ENCODE measurements around the gene OSBP2.

The OSBP2 gene

DNA sequence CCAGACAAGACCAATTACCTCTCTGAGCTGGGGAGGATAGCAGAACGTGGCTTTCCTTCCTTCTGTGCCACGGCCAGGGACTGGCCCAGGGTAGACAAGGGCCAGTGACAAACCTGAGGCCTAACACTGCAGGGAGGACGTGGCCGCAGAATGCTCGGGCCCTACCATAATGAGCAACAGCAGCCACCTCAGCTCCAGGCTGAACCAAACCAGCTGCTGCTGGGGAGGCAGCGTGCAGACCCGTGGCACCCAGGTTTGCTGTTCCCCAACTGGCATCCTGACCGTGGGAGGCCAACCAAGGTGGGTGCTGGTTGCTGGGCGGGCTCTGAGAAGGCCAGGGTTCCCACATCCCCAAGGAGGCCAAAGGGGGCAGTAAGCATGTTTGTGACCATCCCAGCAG lies 190.9 kb downstream of the OSBP2 start:
- no peak for DNase-seq

DNA sequence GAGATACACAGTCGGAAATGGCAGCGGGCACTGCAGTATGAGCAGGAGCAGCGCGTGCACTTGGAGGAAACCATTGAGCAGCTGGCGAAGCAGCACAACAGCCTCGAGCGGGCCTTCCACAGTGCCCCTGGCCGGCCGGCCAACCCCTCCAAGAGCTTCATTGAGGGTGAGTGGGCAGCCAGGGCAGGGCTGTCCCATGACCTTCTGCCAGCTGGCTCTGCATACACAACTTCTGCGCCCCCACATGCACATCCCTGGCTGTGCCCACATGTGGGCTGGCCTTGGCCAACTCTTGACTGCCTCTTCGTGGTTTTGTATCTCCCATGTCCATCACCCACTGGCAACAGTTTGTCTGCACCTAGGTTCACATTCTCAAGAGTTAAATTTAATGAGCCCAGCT lies 192.8 kb downstream of the OSBP2 start:
- DNase-seq = no peak

DNA sequence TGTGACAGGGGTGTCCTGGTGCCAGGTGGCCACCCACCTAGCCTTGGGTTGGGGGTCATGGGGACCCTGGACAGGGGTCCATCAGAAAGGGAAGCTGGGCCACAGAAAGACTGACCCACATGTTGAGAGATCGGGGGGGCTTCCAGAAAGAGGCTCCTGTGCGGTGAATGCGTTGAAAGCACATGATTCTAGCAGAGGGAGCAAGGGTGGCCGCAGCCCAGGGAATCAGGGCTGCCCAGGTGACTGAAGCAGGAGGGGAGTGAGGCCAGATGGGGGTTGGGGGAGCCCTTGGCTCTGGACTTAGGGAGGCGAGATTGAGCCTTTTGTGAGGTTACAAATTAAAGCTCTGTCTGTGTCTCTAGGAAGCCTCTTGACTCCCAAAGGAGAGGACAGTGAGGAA lies 193.2 kb downstream of the OSBP2 start:
- no peak for DNase-seq

DNA sequence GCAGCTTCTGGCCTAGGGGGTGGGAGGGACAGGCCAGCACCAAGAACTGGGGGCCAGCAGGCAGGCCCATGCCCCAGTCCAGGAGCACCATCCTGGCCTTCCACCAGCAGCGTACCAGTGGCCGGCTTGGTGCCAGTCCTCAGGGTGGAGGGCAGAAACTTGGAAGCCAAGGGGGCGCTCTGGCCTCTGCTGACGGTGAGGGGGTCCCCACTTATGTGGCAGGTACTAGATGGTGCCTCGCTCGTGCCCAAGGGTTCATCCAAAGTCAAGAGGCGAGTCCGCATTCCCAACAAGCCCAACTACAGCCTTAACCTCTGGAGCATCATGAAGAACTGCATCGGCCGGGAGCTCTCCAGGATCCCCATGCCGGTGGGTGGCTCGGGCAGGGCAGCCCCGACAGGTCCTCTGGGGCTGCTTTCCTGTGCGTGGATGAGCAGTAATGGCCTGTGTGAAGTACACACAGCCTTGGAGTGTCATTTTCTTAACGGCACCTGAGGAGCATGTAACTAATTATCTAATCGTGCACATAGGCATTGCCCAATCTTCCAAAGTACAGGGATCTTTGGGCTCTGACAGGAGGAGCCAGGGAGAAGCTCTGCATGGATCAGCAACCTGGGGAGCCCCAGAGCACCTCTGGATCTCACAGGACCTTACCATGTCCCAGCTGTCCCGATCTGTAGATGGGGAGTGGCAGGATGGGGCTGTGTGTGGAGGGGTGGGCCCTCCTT lies 194.8 kb downstream of the OSBP2 start:
- DNase-seq = no peak

DNA sequence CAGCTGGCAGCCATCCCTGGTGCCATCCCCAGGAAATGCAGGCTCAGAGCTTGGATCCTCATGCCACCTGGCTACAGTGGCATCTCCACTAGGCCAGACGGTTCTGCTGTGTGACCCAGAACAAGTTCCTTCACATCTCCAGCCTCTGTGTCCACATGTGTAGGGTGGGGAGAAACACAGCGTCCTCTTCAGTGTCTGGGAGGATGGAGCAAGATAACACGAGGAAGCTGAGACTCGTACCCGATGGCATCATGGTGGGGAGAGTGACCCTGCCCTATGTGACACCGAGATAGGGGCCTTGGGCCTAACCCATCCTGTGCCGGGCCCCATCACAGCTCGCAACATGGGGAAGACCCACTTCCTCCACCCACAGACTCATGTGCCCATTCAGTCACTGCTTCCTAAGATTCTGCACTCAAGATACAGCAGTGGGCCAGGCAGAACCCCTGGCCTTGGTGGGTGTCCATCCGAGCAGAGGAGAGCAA lies 195.4 kb downstream of the OSBP2 start:
- DNase-seq = no peak

DNA sequence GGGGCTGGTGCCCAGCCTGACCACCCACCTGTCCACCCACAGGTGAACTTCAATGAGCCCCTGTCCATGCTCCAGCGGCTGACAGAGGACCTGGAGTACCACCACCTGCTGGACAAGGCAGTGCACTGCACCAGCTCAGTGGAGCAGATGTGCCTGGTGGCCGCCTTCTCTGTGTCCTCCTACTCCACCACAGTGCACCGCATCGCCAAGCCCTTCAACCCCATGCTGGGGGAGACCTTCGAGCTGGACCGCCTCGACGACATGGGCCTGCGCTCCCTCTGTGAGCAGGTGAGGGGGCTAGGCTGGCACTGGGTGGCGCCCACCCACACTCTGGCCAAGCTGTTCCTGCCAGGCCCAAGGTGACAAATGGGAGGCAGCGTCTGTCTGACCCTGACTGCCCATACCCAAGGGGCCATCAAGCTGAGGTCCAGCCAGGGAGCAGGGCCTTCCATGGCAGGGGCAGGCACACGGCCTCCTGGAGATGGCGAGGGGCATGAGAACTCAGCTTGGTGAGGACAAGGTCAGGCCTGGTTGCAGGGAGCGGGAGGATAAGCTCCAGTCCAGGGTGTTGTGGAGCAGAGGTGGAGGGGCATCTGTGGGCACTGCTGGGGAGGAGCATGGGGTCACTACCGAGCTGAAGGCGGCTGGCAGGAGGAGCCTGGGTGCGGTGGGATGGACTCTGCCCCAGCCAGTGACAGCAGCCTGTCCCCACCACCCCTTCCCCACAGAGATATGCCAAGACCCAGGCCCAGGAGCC lies 196.2 kb downstream of the OSBP2 start:
- DNase-seq = no peak

DNA sequence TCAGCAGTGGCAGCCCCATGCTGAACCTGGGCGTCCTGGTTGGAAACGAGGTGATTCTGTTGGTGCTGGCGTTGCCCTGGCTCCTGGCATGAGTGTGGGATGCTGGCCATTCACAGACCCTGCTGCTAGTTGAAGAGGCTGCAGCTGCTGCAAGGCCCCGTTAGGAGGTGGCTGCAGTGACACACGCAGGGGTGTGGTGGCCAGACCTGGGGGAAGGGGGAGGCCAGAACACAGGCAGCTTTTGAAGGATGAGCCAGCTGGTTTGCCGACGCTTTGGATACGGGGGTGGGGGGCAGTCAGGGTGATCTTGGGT lies 196.7 kb downstream of the OSBP2 start:
- no peak for DNase-seq

DNA sequence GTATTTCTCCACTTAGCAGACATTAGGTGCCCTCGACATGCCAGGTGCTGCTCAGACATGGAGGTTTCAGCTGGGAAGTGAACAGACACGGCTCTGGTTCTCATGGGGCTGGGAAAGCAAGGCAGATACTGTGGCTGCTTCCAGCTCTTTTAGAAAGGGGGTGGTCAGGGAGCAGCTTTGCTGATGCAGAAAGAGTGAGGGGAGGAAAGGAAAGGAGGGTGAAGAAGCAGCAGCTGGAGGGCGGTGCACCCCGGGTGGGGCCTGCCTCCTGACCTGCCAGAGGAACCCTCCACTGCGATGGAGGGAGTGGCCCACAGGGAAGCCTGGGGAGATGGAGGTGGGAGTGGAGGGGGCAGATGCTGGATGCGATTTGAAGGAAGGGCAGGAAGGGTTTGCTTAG lies 197.1 kb downstream of the OSBP2 start:
- no peak for DNase-seq

DNA sequence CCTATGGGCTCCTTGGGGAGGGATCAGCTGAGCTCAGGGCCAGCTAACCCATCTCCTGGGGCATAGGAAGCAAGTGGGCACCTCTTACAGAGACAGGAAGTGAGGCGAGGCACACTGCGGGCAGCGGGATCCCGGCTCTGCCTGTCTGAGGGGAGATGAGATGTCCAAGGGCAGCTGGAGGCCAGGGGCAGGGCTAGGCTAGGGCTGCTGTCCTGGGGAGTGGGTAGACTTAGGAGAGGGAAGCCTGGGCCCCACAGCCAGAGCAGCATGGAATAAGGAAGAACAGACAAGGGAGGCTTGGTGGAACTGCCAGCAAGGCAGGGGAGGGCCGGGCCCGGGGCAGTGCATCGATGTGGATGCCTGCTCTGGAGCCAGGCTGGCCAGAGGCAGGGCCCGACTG lies 197.6 kb downstream of the OSBP2 start:
- DNase-seq = no peak

DNA sequence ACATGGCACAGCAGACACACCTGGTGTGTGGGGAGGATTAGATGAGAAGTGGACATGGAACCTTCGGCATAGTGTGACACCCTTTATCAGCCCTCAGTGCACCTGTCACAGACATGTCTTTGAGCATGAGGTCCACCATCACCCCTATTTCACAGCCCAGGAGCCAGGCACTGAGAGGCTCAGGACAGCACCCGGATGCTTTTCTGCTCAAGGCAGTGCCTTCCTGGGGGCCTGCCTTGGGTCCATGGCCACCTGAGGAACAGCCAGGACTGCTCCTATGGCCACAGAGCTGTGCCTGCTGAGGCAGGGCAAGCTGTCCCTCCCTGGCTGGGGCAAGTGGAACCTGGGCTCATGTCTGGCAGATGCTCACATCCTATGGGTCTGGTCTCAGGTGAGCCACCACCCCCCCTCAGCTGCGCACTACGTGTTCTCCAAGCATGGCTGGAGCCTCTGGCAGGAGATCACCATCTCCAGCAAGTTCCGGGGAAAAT lies 198.1 kb downstream of the OSBP2 start:
- no peak for DNase-seq

DNA sequence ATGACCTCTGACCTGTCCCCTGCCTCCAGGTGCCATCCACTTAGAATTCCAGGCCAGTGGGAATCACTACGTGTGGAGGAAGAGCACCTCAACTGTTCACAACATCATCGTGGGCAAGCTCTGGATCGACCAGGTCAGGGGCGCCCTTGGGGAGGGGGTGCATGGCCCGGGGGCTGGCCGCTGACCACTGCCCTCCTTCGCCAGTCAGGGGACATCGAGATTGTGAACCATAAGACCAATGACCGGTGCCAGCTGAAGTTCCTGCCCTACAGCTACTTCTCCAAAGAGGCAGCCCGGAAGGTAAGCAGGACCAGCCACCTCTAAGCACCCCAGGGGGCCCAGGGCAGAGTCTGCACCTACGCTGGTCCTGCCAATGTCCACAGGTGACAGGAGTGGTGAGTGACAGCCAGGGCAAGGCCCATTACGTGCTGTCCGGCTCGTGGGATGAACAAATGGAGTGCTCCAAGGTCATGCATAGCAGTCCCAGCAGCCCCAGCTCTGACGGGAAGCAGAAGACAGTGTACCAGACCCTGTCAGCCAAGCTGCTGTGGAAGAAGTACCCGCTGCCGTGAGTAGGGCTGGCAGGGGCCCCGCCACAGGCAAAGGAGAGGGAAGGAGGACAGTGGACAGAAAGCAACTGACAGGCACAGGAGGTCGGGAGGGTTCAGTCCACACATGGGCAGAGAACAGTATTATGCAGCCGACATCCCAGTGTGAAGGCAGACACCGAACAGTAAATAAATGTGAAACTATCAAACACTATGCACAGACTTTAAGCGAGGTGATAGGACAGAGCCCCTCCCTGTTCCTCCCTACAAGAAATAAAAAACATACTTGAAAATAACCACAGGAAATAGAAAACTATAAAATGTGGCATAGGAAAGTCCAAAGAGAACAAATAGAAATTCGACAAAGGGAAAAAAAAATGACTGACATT lies 199.0 kb downstream of the OSBP2 start:
- no peak for DNase-seq

DNA sequence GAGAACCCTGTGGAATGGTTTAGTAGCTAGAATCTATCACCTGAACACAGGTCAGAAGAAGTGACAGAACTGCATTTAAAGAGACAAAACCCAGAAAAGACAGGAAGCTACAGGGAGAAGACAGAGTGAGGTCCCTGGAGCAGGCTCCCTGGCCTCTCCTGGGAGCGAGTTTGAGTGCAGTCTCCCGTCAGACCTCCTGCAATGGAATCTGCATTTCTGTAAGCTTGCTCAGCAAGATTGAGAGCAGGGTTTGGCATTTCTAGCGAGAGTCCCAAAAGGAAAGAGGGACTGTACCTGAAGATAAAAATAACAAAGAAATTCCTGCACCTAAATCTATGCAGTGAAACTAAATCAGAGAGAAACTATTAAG lies 199.7 kb downstream of the OSBP2 start:
- no peak for DNase-seq

DNA sequence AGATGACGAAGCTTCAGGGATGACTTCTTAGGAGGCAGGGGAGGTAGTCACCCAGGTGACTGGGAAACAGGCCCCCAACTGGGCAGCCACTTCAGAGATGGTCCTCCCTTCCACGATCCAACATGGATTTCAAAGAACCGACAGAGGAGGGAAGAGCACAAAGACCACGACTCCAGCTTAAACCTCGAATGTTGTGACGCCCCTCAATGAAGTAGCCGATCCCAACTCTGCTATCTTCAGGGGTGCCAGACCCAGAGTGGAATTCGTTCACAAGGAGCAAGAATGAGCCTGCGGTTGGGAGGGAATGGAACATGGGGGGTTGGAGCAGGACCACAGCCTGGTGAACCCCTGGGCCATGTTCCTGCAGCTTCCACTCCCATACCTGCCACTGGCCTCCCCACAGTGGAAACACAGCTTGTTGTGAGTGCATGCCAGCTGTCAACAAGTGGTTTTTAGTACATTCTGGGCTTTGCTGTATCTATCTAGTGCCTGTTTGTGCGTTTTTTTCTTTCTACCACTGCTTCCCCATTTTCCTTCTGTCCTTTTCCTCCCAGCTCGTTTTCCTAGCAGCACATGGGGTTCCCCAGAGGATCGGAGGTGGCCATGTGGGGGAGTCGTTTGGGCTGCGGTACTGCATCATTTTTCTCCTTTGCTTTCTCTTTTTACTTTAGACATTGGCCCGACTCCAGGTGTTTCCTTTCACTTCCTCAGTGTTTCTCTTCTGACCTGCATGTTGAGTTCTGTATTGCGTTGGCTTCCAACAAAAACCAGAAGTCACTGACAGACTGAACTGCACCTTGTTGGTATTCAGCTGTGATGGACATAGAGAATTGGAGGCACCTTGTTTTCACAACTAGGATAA lies 208.1 kb downstream of the OSBP2 start:
- no peak for DNase-seq

DNA sequence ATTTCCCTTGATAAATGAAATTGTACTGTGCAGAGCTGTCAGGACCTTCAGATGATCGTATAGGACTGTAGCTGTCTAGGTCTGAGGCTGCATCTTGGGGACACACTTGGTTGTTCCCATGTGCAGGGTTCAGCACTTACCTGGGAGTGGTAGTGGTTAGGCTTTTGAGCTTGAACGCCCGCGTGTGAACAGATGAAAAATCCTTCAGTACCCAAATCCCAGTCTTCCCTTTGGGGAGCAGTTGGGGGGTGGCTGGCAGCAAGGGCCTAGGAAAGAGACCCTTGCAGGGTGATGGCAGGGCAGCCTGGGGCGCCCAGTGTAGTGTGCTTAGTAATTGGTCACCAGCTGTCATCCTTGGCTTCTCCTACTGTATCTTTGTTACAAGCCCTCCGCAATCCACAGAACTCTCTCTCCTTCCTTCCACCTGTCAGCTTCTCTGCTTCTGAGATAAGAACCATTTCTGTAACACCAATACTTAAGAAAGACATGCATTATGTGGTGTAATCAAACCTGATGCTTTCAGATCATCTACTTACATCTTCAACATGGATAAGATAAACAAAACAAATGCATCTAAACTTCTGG lies 209.3 kb downstream of the OSBP2 start:
- no peak for DNase-seq

DNA sequence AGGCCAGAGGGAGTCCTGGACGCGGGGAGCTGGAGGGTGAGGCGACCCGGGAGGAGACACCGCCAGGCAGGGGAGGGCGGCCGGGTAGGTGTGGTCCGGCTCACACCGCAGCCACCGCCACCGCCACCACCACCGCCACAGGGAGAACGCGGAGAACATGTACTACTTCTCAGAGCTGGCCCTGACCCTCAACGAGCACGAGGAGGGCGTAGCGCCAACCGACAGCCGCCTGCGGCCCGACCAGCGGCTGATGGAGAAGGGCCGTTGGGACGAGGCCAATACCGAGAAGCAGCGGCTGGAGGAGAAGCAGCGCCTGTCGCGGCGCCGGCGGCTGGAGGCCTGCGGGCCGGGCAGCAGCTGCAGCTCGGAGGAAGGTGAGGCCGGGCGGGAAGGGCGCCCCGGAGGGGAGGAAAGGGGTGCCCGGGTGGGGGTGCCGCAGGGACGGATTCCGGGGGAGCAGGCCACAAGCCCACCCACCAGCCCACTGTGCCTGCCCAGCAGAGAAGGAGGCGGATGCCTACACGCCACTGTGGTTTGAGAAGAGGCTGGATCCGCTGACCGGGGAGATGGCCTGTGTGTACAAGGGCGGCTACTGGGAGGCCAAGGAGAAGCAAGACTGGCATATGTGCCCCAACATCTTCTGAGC lies 211.1 kb downstream of the OSBP2 start:
- DNase-seq = no peak

DNA sequence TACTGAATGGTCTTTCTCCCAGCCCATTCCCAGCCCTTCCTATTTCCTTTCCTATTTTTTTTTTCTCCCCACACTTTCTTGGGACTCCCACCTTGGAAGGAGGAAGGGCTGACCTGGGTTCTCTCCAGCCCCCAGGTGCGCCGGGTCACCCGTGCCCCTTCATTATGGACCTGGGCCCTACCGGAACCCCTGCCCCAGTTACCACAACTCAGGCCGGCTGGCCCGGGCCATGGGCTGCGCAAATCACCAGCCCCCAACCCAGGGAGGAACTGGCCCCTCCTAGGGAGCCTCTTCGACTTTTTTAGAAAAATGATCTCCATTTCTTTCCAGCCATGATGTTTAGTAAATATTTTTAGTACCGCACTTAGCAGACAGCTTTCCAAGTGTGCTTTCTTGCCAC lies 211.7 kb downstream of the OSBP2 start:
- no peak for DNase-seq

DNA sequence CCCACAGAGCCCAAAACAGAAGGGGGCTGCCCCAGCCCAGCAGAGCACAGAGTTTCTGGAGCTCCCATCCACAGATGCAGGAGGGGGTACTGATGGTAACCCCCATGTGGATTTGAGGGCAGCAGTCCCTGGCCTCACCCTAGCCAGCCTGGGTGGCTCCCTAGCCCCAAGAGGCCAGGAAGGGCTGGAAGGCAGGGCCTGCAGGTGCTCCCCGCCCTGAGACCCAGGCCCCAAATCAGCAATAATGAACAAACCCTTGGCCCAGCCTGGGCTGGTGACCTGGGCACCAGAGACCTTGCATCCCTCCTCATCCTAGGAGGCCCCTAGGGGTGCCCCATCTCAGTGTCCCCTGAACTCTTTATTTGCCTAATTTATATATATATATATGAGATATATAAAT lies 212.3 kb downstream of the OSBP2 start:
- DNase-seq = no peak

DNA sequence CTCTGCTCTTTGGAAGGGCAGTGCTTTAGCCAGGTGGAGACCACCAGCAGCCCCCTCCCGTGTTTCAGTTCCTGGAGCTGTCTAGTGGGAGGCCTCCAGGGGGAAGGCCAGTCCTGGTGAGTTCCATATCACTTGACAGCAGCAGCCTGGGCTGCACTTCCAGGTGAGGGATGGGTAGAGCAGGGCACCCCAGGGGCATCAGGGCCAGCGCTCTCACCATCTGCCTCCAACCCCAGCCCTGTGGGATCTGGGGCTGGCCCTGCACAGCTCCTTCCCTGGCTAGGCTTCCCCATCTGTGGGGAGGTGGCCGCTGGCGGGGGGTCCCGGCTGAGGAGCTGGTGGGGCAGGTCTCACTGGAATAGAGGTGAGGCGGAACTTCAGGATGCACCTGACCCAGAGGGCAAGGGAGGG lies 213.4 kb downstream of the OSBP2 start:
- no peak for DNase-seq

DNA sequence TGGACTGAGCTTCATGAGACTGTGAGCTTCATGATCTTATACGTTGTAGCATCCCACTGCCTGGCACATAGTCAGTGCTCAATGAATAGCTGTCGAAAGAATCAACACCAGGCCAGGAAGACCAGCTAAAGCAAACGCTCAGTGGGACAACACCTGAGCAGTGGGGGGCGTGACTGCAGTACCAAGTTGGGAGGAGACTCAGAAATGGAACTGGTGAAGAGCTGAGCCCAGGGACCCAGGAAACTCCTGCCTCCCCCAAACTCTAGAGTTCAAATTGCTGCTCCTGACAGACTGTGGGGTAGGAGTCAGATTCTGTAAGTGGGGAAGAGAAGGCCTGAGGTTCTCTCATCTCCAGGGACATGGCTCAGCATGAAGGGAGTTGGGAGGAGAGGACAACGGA lies 214.6 kb downstream of the OSBP2 start:
- no peak for DNase-seq

DNA sequence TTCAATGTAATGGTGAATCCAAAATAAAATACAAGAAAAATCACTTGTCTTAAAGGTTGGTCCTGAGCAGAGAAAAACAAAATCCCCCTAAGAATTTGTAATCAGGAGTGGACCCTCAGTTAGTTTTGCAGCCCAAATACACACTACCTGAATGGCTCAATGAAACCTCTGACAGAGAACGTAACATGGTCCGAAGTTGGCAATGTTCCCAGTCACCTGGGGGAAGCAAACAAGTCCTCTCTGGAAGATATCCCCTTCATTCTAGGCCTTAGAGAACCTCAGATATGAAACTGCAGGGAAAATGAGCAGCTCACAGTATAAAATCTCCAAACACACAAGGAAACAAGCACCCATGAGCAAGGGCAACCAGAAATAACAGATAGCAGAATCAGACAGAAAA lies 215.7 kb downstream of the OSBP2 start:
- no peak for DNase-seq

DNA sequence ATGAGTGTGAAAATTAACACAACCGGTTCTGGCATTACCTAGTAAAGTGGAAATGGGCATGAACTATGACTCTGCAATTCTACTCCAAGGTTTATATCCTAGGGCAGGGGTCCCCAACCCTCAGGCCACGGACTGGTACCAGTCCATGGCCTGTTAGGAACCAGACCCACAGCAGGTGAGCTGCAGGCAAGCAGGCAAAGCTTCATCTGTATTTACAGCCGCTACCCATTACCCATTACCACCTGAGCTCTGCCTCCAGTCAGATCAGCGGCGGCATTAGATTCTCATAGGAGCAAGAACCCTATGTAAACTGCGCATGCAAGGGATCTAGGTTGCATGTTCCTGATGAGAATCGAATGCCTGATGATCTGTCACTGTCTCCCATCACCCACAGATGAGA lies 224.1 kb downstream of the OSBP2 start:
- no peak for DNase-seq

DNA sequence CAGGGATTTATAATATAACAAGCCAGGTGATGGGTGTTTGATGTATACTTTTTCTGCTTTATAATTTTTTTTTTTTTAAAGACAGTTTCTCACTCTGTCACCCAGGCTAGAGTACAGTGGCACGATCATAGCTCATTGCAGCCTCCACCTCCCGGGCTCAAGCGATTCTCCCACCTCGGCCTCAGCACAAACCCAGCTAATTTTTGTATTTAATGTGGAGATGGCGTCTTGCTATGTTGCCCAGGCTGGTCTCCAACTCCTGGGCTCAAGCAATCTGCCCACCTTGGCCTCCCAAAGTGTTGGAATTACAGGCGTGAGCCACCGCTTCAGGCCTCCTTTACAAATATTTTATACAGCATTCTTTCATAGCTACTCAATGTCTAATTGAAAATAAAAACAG lies 225.3 kb downstream of the OSBP2 start:
- no peak for DNase-seq

Data from HCEC 1CT (cell line).